HG03097 (cell line): ENCODE measurements around the gene SRPK2.
A peak's percentile ranks its signal among the peaks of the same experiment; 100 is the strongest.

Experiments used
- ATAC-seq: cut with Tn5 transposase; IDR thresholded peaks from one replicate; pipeline ENCODE4 v1.9.1; 2021; ENCODE audit not compliant: unreplicated experiment, low FRiP score

Gene SRPK2

DNA sequence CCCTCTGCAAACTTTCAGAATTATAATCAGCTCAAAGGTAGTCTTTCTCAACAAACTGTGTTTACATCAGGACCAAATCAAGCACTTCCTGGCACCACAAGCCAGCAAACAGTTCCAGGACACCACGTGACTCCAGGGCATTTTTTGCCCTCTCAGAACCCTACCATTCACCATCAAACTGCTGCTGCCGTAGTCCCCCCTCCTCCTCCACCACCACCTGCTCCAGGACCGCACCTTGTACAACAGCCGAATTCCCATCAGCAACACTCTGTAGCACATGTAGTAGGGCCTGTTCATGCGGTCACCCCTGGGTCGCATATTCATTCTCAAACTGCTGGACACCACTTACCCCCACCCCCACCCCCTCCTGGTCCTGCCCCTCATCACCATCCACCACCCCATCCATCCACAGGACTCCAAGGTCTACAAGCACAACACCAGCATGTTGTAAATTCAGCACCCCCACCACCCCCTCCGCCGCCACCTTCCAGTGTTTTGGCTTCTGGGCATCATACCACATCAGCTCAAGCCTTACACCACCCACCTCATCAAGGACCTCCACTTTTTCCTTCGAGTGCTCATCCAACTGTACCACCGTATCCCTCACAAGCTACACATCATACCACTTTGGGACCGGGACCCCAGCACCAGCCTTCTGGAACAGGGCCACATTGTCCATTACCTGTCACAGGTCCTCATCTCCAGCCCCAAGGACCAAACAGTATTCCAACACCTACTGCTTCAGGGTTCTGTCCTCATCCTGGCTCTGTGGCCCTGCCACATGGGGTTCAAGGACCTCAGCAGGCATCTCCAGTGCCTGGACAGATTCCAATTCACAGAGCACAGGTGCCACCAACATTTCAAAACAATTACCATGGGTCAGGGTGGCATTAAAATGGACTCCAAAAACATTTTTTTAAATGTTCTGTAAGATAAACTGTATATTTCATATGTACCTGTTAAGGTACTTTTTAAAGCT, 276.0 kb downstream of the SRPK2 start:
- no peak for ATAC-seq

GRCh38 chr7:105107458-105107857, 281.3 kb downstream of the SRPK2 start:
- ATAC-seq: no peak

- no peak for ATAC-seq
Measured at GRCh38 chr7:105106473-105106872, 282.2 kb downstream of the SRPK2 start.

DNA sequence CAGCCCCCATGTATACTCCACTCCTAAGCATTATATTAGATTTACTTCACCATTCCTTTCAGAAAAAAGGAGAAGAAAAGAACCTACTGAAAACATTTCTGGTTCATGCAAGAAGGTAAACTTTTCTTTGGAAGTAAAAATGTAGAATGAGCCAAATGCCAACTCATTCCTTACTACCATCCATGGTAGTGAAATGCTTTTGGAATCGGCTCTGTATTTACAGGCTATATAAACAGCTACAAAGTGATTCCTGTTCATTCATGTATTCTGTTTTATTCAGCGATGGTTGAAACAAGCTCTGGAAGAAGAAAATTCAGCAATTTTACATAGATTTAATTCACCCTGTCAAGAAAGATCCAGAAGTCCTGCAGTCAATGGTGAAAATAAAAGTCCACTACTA, 283.1 kb downstream of the SRPK2 start:
- ATAC-seq: no peak

- ATAC-seq: no peak
Measured at GRCh38 chr7:105102557-105103352, 286.0 kb downstream of the SRPK2 start.

GRCh38 chr7:105101864-105102263, 286.9 kb downstream of the SRPK2 start:
- ATAC-seq: no peak

GRCh38 chr7:105098863-105099515, 289.7 kb downstream of the SRPK2 start:
- ATAC-seq: peak; percentile 46

DNA sequence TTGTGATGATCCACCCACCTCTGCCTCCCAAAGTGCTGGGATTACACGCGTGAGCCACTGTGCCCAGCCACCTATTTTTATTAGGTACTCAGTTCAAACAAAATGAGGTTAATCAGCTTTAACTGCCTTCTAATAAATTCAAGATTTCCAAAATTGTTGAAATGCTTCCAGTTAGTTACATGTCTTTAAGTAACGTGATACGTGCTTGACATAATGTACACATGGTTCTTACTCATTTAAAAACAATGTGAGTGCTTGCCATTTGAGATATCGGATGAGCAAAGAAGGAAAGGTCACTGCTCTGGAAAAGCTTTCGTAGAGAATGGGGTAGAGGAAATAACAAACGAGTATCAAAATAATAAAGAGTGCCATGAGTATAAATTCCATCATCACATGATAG, 291.1 kb downstream of the SRPK2 start:
- ATAC-seq: no peak

DNA sequence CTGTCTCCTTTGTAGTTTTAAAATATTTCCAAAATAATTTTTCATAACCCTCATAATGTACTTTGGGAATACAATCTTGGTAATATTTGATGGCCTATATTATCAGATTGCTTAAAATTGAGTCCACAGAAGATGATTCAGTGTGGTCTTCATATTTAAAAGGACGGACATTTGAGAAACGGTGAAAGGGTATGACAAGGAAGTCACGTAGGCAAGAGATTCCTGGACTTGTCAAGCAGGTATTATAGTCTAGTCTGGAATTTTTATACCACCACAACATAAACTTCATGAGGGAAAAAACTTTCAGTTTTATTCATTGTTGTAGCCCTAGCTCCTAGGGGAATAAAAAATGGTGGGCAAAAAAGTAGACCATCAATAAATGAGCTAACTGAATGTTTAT, 292.4 kb downstream of the SRPK2 start:
- no peak for ATAC-seq

DNA sequence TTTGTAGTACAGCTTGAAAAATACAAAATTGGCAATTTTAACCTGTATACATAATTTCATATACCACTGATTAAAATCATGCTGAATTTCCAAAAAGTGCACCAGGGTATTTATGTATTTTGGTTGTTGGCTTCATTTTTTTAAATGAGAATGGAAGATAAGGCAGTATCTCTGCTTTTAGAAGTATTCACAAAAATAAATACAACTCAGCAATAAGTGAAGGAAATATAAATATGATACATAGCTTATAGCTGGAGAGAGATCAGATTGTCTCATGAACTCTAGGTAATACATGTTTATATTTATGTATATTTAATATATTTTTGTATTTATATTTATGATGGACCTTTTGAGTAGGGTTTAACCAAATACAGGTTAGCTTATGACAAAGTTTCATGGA, 293.8 kb downstream of the SRPK2 start:
- no peak for ATAC-seq

DNA sequence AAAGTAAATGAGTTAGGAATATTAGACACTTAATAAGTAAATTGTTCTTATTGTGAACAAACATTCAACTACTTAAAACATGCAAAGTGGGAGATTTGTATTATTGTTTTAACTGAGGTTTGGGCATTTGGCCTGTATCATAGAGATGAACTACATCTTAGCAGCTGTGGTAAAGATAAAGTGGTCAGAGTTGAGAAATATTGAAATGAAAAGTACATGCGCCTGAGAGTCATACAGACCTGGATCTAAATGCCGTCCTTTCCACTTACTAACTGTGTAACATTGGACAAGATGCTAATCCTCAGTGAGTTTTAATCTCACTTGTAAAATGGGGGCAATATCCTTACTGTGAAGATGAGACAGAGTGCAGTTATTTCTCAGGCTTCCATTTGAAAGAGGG, 300.3 kb downstream of the SRPK2 start:
- no peak for ATAC-seq

- ATAC-seq: no peak
Measured at GRCh38 chr7:105087981-105088380, 300.7 kb downstream of the SRPK2 start.

DNA sequence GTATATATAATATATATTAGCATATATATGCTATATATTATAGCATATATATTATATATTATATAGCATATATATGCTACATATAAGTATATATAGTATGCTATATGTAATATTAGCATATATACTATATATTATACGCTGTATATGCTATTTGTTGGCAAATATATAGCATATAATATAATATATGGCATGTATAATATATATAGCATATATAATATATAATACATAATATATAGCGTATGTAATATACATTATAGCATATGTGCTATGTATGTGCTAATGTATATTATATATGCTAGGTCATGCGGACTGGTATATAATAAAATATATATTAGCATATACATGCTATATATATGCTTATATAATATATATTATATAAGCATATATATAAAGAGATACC, 301.9 kb downstream of the SRPK2 start:
- no peak for ATAC-seq

DNA sequence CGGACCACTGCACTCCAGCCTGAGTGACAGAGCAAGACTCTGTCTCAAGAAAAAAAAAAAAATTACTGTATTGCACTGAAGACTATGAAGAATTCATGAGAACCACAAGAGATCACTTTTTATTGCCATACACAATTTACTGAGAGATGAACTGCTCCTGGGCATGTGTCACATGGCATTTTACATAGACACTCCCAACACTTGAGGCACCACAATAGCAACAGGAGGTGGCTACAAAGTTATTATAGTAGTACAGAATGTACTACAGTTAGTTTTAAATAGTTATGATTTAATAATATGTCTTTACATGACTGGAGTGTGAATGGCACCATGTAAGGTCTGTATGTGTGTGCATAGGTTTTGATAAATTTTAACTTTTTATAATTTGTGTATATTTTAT, 304.1 kb downstream of the SRPK2 start:
- no peak for ATAC-seq

DNA sequence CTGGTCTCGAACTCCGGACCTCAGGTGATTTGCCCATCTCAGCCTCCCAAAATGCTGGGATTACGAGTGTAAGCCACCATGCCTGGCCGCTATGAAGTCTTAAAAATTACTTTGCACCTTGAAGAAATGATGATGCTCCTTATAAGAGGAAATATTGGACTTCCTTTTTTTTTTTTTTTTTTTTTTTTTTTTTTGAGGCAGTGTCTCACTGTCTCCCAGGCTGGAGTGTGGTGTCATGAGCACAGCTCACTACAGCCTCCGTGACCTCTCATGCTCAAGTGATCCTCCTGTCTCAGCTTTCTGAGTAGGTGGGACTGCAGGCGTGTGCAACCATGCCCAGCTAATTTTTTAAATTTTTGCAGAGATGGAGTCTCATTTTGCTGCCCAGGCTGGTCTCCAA, 309.4 kb downstream of the SRPK2 start:
- no peak for ATAC-seq

DNA sequence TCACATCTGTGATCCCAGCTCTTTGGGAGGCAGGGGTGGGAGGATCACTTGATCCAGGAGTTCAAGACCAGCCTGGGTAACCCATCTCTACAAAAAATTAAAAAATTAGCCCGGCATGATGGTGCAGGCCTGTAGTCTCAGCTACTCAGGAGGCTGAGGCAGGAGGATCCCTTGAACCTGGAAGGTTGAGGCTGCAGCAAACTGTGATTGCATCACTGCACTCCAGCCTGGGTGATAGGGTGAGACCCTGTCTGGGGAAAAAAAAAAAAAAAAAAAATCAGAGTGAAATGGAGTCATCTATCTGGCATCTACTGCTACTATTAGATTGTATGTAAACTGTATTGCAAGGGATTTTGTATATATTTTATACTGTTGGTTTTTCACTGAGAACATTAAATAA, 315.6 kb downstream of the SRPK2 start:
- ATAC-seq: no peak

- no peak for ATAC-seq
Measured at GRCh38 chr7:105068886-105069285, 319.8 kb downstream of the SRPK2 start.

GRCh38 chr7:105067691-105068090, 321.0 kb downstream of the SRPK2 start:
- ATAC-seq: no peak
